BE2C (cell line): ENCODE results near the gene NXPE4. TPM values are rescaled to one million over a fixed set of nuclear protein-coding genes. Genes with fewer than 3 reads are reported as not detected.
"Not testable (repeated sequence)": the region's sequence is repeated elsewhere in the genome, so short reads cannot be mapped to it uniquely, and the experiment has no call there.

Experiments
- DNase-seq: peaks from one replicate; pipeline ENCODE4 v3.0.0-alpha.2; 2020
- H3K27me3 ChIP-seq: fragments of 250-450 bp; sonication (Bioruptor Pico); 2 replicates; pipeline ENCODE4 v1.5.1; 2020; ENCODE audit warnings: mild to moderate bottlenecking
- H3K36me3 ChIP-seq: fragments of 250-450 bp; sonication (Bioruptor Pico); 2 replicates; pipeline ENCODE4 v1.5.1; 2020; ENCODE audit warnings: mild to moderate bottlenecking
- H3K4me1 ChIP-seq: fragments of 250-450 bp; sonication (Bioruptor Pico); 2 replicates; pipeline ENCODE4 v1.5.1; 2020
- H3K4me3 ChIP-seq: 2 replicates; pipeline ENCODE4 v1.5.1; 2011; ENCODE audit warnings: low read depth, low read length
- H3K9me3 ChIP-seq: fragments of 250-450 bp; sonication (Bioruptor Pico); 2 replicates; pipeline ENCODE4 v1.5.1; 2020
- CTCF ChIP-seq: IDR thresholded peaks from 2 replicates; pipeline ENCODE4 v1.5.1; 2012; ENCODE audit warnings: mild to moderate bottlenecking, low read depth, low read length
- polyA plus RNA-seq: library from polyadenylated mRNA; unstranded; fragments of >200 nt; gene quantifications from one replicate; pipeline ENCODE4 v1.2.1, GENCODE V29; 2012; ENCODE audit warnings: low read depth, missing spikeins; ENCODE audit not compliant: insufficient read length, insufficient read depth

NXPE4 gene
- polyA plus RNA-seq, result not detected

- Histone ChIP-seq H3K9me3 (no peaks in the 10 kb centered on the region), H3K27me3 (no peaks in the 10 kb centered on the region), H3K4me1 (no peaks in the 10 kb centered on the region), H3K4me3 (no peak within 1 kb of the TSS), H3K36me3 (no peaks in the 10 kb centered on the region)
- DNase-seq, result no peak
- TF ChIP-seq CTCF, result no peak
Observed at GRCh38 chr11:114595571-114595970, at the start of gene NXPE4. NXPE4 (minus strand) TSS chr11:114595786; CDS start chr11:114594759, 1,027 bp downstream.

- not testable (repeated sequence) for H3K27me3 ChIP-seq, H3K4me1 ChIP-seq, H3K9me3 ChIP-seq, H3K36me3 ChIP-seq, DNase-seq, H3K4me3 ChIP-seq
Observed at GRCh38 chr11:114639440-114639839, 43.9 kb upstream of the NXPE4 start.

- DNase-seq, H3K9me3 ChIP-seq, H3K4me3 ChIP-seq, H3K27me3 ChIP-seq, H3K36me3 ChIP-seq, H3K4me1 ChIP-seq: not testable (repeated sequence)
Observed at GRCh38 chr11:114631445-114631965, 35.9 kb upstream of the NXPE4 start.

GRCh38 chr11:114625294-114625693 is 29.7 kb upstream of the NXPE4 start:
- Histone ChIP-seq H3K4me3 (no peak overlapping the region), H3K9me3 (peaks cover 9% of the 10 kb centered on the region), H3K4me1 (no peaks in the 10 kb centered on the region), H3K27me3 (no peaks in the 10 kb centered on the region), H3K36me3 (no peaks in the 10 kb centered on the region)
- TF ChIP-seq CTCF, result no peak
- DNase-seq, result no peak

- TF ChIP-seq CTCF, result no peak
- no peaks in the 10 kb centered on the region for H3K27me3 ChIP-seq
- H3K4me3 ChIP-seq, result no peak overlapping the region
- no peaks in the 10 kb centered on the region for H3K36me3 ChIP-seq
- DNase-seq, result no peak
- H3K4me1 ChIP-seq, result no peaks in the 10 kb centered on the region
- peaks cover 9% of the 10 kb centered on the region for H3K9me3 ChIP-seq
Observed at GRCh38 chr11:114624455-114625207, 29.0 kb upstream of the NXPE4 start.

GRCh38 chr11:114623720-114624119 is 28.1 kb upstream of the NXPE4 start:
- Histone ChIP-seq H3K4me1 (no peaks in the 10 kb centered on the region), H3K36me3 (no peaks in the 10 kb centered on the region), H3K27me3 (no peaks in the 10 kb centered on the region), H3K4me3 (no peak overlapping the region), H3K9me3 (peaks cover 9% of the 10 kb centered on the region)
- no peak for DNase-seq
- no peak for TF ChIP-seq CTCF

GRCh38 chr11:114622858-114623257 is 27.3 kb upstream of the NXPE4 start:
- Histone ChIP-seq H3K36me3 (no peaks in the 10 kb centered on the region), H3K27me3 (no peaks in the 10 kb centered on the region), H3K4me3 (no peak overlapping the region), H3K4me1 (no peaks in the 10 kb centered on the region), H3K9me3 (peaks cover 9% of the 10 kb centered on the region)
- TF ChIP-seq CTCF, result no peak
- no peak for DNase-seq
